Medulla oblongata (tissue), 1 donor: Measurements from ENCODE around the gene SBSN.

Experiments
- DNase-seq: peaks from one replicate; pipeline ENCODE4 v3.0.0-alpha.2; 2015; ENCODE audit errors: extremely low spot score

SBSN gene

GRCh38 chr19:35528218-35529038 lies at the start of gene SBSN:
SBSN (minus strand) TSS chr19:35528311; CDS start chr19:35528281, 30 bp downstream.
- no peak for DNase-seq

GRCh38 chr19:35571406-35571965 lies 43.4 kb upstream of the SBSN start:
- no peak for DNase-seq

GRCh38 chr19:35569281-35569781 lies 41.2 kb upstream of the SBSN start:
- DNase-seq, result no peak

GRCh38 chr19:35566738-35567137 lies 38.6 kb upstream of the SBSN start:
- no peak for DNase-seq

- no peak for DNase-seq
These were observed 37.1 kb upstream of the SBSN start for GRCh38 chr19:35565016-35565856.

GRCh38 chr19:35563207-35563829 lies 35.2 kb upstream of the SBSN start, which contains the start of gene ATP4A:
ATP4A (minus strand) TSS chr19:35563658; CDS start chr19:35563629, 29 bp downstream.
- no peak for DNase-seq

- DNase-seq, result no peak
These were observed 34.7 kb upstream of the SBSN start for GRCh38 chr19:35562776-35563175.

GRCh38 chr19:35562336-35562735 lies 34.2 kb upstream of the SBSN start:
- no peak for DNase-seq

- DNase-seq, result no peak
These were observed 33.3 kb upstream of the SBSN start for GRCh38 chr19:35561436-35561835.

GRCh38 chr19:35560677-35561076 lies 32.6 kb upstream of the SBSN start:
- no peak for DNase-seq

GRCh38 chr19:35560271-35560670 lies 32.2 kb upstream of the SBSN start:
- DNase-seq, result no peak

GRCh38 chr19:35559781-35560180 lies 31.7 kb upstream of the SBSN start:
- no peak for DNase-seq

- no peak for DNase-seq
These were observed 31.2 kb upstream of the SBSN start for GRCh38 chr19:35559281-35559659.

GRCh38 chr19:35558400-35559280 lies 30.5 kb upstream of the SBSN start:
- DNase-seq, result no peak

GRCh38 chr19:35557539-35558399 lies 29.7 kb upstream of the SBSN start:
- no peak for DNase-seq

- no peak for DNase-seq
These were observed 28.9 kb upstream of the SBSN start for GRCh38 chr19:35556846-35557538.

GRCh38 chr19:35556025-35556590 lies 28.0 kb upstream of the SBSN start:
- no peak for DNase-seq

GRCh38 chr19:35555301-35556005 lies 27.3 kb upstream of the SBSN start:
- no peak for DNase-seq
